ENCODE measurements around the gene ZNF816.

ZNF816 gene

GRCh38 chr19:53007200-53007599, 44.5 kb upstream of the ZNF816 start:
- H3K9me3 ChIP-seq = no peaks in the 10 kb centered on the region

GRCh38 chr19:53004242-53004641, 41.6 kb upstream of the ZNF816 start:
- Histone ChIP-seq H3K27ac (no peak overlapping the region), H3K4me1 (no peaks in the 10 kb centered on the region), H3K9me3 (no peaks in the 10 kb centered on the region), H3K27me3 (peaks cover 0 to 7% of the 10 kb centered on the region in 2 donors), H3K4me3 (no peak overlapping the region), H3K36me3 (no peaks in the 10 kb centered on the region)
- no peak for DNase-seq
- intact Hi-C loops (cut with DNase I; ENCODE audit: low total_unique reads) = no loop called here
- no peak for TF ChIP-seq CTCF (IDR thresholded peaks at IDR 0.05)

More at GRCh38 chr19:53007200-53007599, 44.5 kb upstream of the ZNF816 start:
- Histone ChIP-seq H3K27me3 (peaks cover 0 to 7% of the 10 kb centered on the region in 2 donors), H3K36me3 (no peaks in the 10 kb centered on the region), H3K4me3 (no peak overlapping the region), H3K27ac (no peak overlapping the region), H3K4me1 (no peaks in the 10 kb centered on the region)
- no peak for TF ChIP-seq CTCF (IDR thresholded peaks at IDR 0.05)
- intact Hi-C loops (cut with DNase I; ENCODE audit: low total_unique reads) = no loop called here
- DNase-seq = no peak

- intact Hi-C loops (cut with DNase I; ENCODE audit: low total_unique reads) = no loop called here
- no peaks in the 10 kb centered on the region for H3K27me3 ChIP-seq
- no peak for TF ChIP-seq CTCF (IDR thresholded peaks at IDR 0.05)
- H3K36me3 ChIP-seq = no peaks in the 10 kb centered on the region
- H3K27ac ChIP-seq = no peak overlapping the region
- H3K4me1 ChIP-seq = no peaks in the 10 kb centered on the region
- no peak for DNase-seq
- no peak overlapping the region for H3K4me3 ChIP-seq
- H3K9me3 ChIP-seq = peaks cover 0 to 5% (median 4%) of the 10 kb centered on the region in 3 donors
Observed at GRCh38 chr19:53002479-53002878, 39.8 kb upstream of the ZNF816 start.

- H3K27ac ChIP-seq = no peak overlapping the region
- no peak overlapping the region for H3K4me3 ChIP-seq
- peaks cover 0 to 3% (median 0%) of the 10 kb centered on the region in 4 donors for H3K4me1 ChIP-seq
- intact Hi-C loops (cut with DNase I; ENCODE audit: low total_unique reads) = no loop called here
- H3K9me3 ChIP-seq = peaks cover 0 to 9% (median 8%) of the 10 kb centered on the region in 3 donors
- TF ChIP-seq CTCF (IDR thresholded peaks at IDR 0.05) = no peak
- H3K27me3 ChIP-seq = no peaks in the 10 kb centered on the region
- no peak for DNase-seq
- no peaks in the 10 kb centered on the region for H3K36me3 ChIP-seq
Observed at GRCh38 chr19:52997975-52998374, 35.3 kb upstream of the ZNF816 start.

GRCh38 chr19:52995711-52996110, 33.0 kb upstream of the ZNF816 start:
- Histone ChIP-seq H3K4me1 (peaks cover 0 to 17% (median 11%) of the 10 kb centered on the region in 4 donors), H3K27me3 (no peaks in the 10 kb centered on the region), H3K9me3 (peaks cover 0 to 9% (median 8%) of the 10 kb centered on the region in 3 donors), H3K36me3 (no peaks in the 10 kb centered on the region), H3K27ac (no peak overlapping the region), H3K4me3 (no peak overlapping the region)
- intact Hi-C loops (cut with DNase I; ENCODE audit: low total_unique reads) = no loop called here
- no peak for DNase-seq
- TF ChIP-seq CTCF (IDR thresholded peaks at IDR 0.05) = no peak

Measured in tibial artery (tissue), 4 donors.